ENCODE measurements around the gene MICA. TPM values are rescaled to one million over a fixed set of nuclear protein-coding genes. Genes with fewer than 3 reads are reported as not detected.
A peak's percentile ranks its signal among the peaks of the same experiment; 100 is the strongest.

Gene MICA
- 10 to 100 TPM in 1 of 2 donors, 1 to 10 TPM in 1; 8.3 to 10.9 TPM for total RNA-seq

DNA sequence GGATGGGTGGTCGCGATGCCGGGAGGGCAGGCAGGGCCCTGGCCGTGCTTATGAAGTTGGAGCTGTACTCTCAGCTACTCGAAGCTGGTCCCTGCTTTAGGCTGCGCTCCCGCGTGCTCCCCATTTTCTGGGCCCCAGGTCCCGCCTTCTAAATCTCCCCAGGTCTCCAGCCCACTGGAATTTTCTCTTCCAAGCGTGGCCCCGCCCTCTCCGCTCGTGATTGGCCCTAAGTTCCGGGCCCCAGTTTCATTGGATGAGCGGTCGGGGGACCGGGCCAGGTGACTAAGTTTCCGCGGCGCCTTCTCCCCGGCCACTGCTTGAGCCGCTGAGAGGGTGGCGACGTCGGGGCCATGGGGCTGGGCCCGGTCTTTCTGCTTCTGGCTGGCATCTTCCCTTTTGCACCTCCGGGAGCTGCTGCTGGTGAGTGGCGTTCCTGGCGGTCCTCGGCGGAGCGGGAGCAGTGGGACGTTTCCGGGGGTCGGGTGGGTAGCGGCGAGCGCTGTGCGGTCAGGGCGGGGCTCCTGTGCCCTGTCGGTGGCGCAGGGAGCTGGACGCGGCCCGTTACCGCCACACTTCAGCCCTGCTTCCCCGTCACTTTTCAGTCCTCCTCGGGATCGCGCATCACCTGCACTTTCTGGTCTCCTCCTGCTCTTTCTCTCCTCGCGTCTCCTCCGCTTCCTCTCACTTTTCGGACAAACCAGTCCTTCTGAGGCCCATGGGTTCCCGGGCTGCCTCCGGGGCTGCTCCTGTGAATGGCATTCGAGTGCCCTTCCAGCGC is at the start of gene MICA:
Gene MICA, plus strand, starts transcription at position 313 of the 778 bp plus-strand sequence. Its CDS starts 38 bp downstream, at position 351.
- peak; percentile 90 to 93 (median 91) for DNase-seq
- intact Hi-C loops (cut with DNase I), result no loop called here
- H3K36me3 ChIP-seq (replicated peaks in 1 of 2; ENCODE audit: insufficient read depth in 1 of 2, low read depth in 2 of 2), result no peaks in the 10 kb centered on the region
- ATAC-seq, result peak; percentile 76
- H3K4me3 ChIP-seq, result peak within 1 kb of the TSS; percentile 28 to 48
- peak within 1 kb of the TSS; percentile 44 to 99 (median 98) for H3K27ac ChIP-seq
- H3K27me3 ChIP-seq, result no peaks in the 10 kb centered on the region
- H3K9me3 ChIP-seq, result no peaks in the 10 kb centered on the region
- peak; percentile 55 to 75 (median 73) for TF ChIP-seq POLR2A (IDR thresholded peaks at IDR 0.05)
- TF ChIP-seq, protein P1, sequence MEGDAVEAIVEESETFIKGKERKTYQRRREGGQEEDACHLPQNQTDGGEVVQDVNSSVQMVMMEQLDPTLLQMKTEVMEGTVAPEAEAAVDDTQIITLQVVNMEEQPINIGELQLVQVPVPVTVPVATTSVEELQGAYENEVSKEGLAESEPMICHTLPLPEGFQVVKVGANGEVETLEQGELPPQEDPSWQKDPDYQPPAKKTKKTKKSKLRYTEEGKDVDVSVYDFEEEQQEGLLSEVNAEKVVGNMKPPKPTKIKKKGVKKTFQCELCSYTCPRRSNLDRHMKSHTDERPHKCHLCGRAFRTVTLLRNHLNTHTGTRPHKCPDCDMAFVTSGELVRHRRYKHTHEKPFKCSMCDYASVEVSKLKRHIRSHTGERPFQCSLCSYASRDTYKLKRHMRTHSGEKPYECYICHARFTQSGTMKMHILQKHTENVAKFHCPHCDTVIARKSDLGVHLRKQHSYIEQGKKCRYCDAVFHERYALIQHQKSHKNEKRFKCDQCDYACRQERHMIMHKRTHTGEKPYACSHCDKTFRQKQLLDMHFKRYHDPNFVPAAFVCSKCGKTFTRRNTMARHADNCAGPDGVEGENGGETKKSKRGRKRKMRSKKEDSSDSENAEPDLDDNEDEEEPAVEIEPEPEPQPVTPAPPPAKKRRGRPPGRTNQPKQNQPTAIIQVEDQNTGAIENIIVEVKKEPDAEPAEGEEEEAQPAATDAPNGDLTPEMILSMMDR (IDR thresholded peaks at IDR 0.05), result peak in 2 of 7 experiments; percentile 21 to 34
- WGBS, 2 donors, result 1% methylated on average over 31 to 58 of the region's 58 CpGs
- H3K4me1 ChIP-seq, result peaks cover 40% of the 10 kb centered on the region

DNA sequence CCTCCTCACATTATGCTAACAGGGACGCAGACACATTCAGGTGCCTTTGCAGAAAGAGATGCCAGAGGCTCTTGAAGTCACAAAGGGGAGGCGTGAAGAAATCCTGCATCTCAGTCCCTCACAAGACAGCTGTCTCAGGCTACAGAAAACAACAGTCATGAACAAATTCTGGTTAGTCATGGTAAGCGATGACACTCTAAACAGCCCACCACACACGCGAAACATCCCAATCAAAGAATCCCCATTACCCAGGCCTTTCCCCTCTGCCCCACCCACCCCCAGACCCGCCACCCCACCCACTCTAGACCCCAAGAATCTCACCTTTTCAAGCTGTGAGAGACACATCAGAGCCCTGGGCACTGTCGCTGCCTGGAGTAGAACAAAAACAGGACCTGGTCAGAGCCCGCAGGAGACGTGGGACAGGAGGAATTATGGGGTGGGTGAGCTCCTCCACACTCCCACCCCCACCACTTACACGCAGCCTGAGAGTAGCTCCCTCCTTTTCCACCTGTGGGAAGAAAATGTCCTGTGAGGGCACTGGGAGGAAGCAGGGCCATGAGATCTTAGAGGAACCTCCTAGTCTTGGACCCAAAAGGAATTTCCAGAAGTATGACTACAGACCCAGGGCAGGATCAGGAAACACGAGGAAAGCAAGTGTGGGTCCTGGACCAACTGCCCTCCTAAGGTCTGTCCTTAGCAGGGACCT is 49.1 kb upstream of the MICA start:
- no peak for ATAC-seq
- Histone ChIP-seq H3K4me3 (no peak overlapping the region), H3K27me3 (no peaks in the 10 kb centered on the region), H3K36me3 (replicated peaks in 1 of 2; ENCODE audit: insufficient read depth in 1 of 2, low read depth in 2 of 2) (no peaks in the 10 kb centered on the region), H3K27ac (no peak overlapping the region), H3K9me3 (no peaks in the 10 kb centered on the region), H3K4me1 (peaks cover 10% of the 10 kb centered on the region)
- DNase-seq, result no peak
- 59 to 75% methylated on average over 10 to 11 of the region's 11 CpGs for WGBS, 2 donors
- intact Hi-C loops (cut with DNase I), result no loop called here
- no peak for TF ChIP-seq POLR2A (IDR thresholded peaks at IDR 0.05)
- TF ChIP-seq, protein P1 (IDR thresholded peaks at IDR 0.05), result no peak

DNA sequence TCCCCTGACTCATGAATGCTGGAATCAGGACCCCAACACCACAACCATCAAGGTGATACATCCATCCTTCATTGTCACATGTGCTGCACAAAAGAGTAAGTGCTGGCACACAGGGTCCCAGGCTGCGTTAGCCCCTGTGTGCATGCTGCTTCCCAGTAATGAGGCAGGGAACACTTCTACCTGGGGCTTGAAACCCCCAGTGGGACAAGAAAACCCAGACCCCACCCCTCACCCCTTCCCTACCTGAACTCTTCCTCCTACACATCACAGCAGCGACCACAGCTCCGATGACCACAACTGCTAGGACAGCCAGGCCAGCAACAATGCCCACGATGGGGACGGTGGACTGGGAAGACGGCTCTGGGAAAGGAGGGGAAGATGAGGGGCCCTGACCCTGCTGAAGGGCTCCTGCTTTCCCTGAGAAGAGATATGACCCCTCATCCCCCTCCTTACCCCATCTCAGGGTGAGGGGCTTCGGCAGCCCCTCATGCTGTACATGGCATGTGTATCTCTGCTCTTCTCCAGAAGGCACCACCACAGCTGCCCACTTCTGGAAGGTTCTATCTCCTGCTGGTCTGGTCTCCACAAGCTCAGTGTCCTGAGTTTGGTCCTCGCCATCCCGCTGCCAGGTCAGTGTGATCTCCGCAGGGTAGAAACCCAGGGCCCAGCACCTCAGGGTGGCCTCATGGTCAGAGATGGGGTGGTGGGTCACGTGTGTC is 48.4 kb upstream of the MICA start:
- DNase-seq (no peak), ATAC-seq (no peak)
- WGBS, 2 donors, result 59 to 75% methylated on average over 8 to 11 of the region's 11 CpGs
- no peaks in the 10 kb centered on the region for H3K9me3 ChIP-seq
- TF ChIP-seq POLR2A (IDR thresholded peaks at IDR 0.05), result no peak
- TF ChIP-seq, protein P1 (IDR thresholded peaks at IDR 0.05), result no peak
- H3K27me3 ChIP-seq, result no peaks in the 10 kb centered on the region
- H3K4me3 ChIP-seq, result peak overlapping the region in 1 of 2 donors; percentile 2
- intact Hi-C loops (cut with DNase I), result no loop called here
- H3K36me3 ChIP-seq (replicated peaks in 1 of 2; ENCODE audit: insufficient read depth in 1 of 2, low read depth in 2 of 2), result no peaks in the 10 kb centered on the region
- H3K27ac ChIP-seq, result no peak overlapping the region
- H3K4me1 ChIP-seq, result peaks cover 10% of the 10 kb centered on the region

DNA sequence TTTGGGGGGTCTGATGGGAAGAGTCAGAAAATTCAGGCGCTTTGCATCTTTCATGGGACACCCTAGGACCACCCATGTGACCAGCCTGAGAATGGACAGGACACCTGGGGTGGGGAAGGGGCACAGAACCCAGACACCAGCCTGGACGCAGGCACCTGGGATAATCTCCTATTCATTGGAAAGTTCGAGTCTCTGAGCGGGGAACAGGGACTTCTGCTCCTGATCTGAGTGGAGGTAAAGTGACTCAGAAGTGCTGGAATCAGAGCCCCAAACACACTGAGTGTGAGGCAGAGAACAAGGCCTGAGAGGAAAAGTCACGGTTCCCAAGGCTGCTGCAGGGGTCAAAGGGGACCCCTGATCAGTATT is 47.8 kb upstream of the MICA start:
- WGBS, 2 donors, result 67 to 79% methylated on average over 5 of the region's 5 CpGs
- H3K4me3 ChIP-seq, result peak overlapping the region in 1 of 2 donors; percentile 2
- ATAC-seq (no peak), DNase-seq (no peak)
- intact Hi-C loops (cut with DNase I), result no loop called here
- no peak overlapping the region for H3K27ac ChIP-seq
- H3K36me3 ChIP-seq (replicated peaks in 1 of 2; ENCODE audit: insufficient read depth in 1 of 2, low read depth in 2 of 2), result no peaks in the 10 kb centered on the region
- peaks cover 10% of the 10 kb centered on the region for H3K4me1 ChIP-seq
- no peaks in the 10 kb centered on the region for H3K27me3 ChIP-seq
- H3K9me3 ChIP-seq, result no peaks in the 10 kb centered on the region
- TF ChIP-seq, protein P1 (IDR thresholded peaks at IDR 0.05), result no peak
- no peak for TF ChIP-seq POLR2A (IDR thresholded peaks at IDR 0.05)

Measured in body of pancreas (tissue), 4 donors.